ENCODE data around the gene KCNC3. TPM values are rescaled to one million over a fixed set of nuclear protein-coding genes. Genes with fewer than 3 reads are reported as not detected.
"Not testable (repeated sequence)": the region's sequence is repeated elsewhere in the genome, so short reads cannot be mapped to it uniquely, and the experiment has no call there.

The KCNC3 gene
- total RNA-seq, 1 donor from 2014 or later: not detected

- Mint-ChIP-seq H3K27me3 (ENCODE audit: unreplicated experiment) (peaks cover 5% of the 10 kb centered on the region), H3K4me1 (ENCODE audit: unreplicated experiment) (no peaks in the 10 kb centered on the region), H3K36me3 (ENCODE audit: low read depth, unreplicated experiment) (peaks cover 9% of the 10 kb centered on the region), H3K9me3 (ENCODE audit: unreplicated experiment) (peaks cover 25% of the 10 kb centered on the region), H3K27ac (ENCODE audit: unreplicated experiment) (no peak overlapping the region), H3K4me3 (ENCODE audit: unreplicated experiment) (no peak overlapping the region)
- no peak for TF ChIP-seq CTCF (IDR thresholded peaks at IDR 0.05; ENCODE audit: unreplicated experiment)
- DNase-seq (ENCODE audit: low spot score): no peak
Measured at GRCh38 chr19:50340331-50340730, 11.2 kb upstream of the KCNC3 start.

- Mint-ChIP-seq H3K9me3 (ENCODE audit: unreplicated experiment) (peaks cover 21% of the 10 kb centered on the region), H3K36me3 (ENCODE audit: low read depth, unreplicated experiment) (peaks cover 14% of the 10 kb centered on the region)
- H3K4me3 Mint-ChIP-seq (ENCODE audit: unreplicated experiment); DNase-seq (ENCODE audit: low spot score); H3K4me1 Mint-ChIP-seq (ENCODE audit: unreplicated experiment); H3K27me3 Mint-ChIP-seq (ENCODE audit: unreplicated experiment); H3K27ac Mint-ChIP-seq (ENCODE audit: unreplicated experiment): not testable (repeated sequence)
Measured at GRCh38 chr19:50337031-50337430, 7.9 kb upstream of the KCNC3 start.

GRCh38 chr19:50334741-50335421, 5.7 kb upstream of the KCNC3 start:
- no peak for TF ChIP-seq CTCF (IDR thresholded peaks at IDR 0.05; ENCODE audit: unreplicated experiment)
- Mint-ChIP-seq H3K4me3 (ENCODE audit: unreplicated experiment) (no peak overlapping the region), H3K36me3 (ENCODE audit: low read depth, unreplicated experiment) (peaks cover 20% of the 10 kb centered on the region), H3K27me3 (ENCODE audit: unreplicated experiment) (peaks cover 13% of the 10 kb centered on the region), H3K9me3 (ENCODE audit: unreplicated experiment) (peaks cover 29% of the 10 kb centered on the region), H3K4me1 (ENCODE audit: unreplicated experiment) (no peaks in the 10 kb centered on the region), H3K27ac (ENCODE audit: unreplicated experiment) (no peak overlapping the region)
- no peak for DNase-seq (ENCODE audit: low spot score)

- Mint-ChIP-seq H3K4me1 (ENCODE audit: unreplicated experiment) (no peaks in the 10 kb centered on the region), H3K27me3 (ENCODE audit: unreplicated experiment) (peaks cover 22% of the 10 kb centered on the region), H3K27ac (ENCODE audit: unreplicated experiment) (no peak overlapping the region), H3K4me3 (ENCODE audit: unreplicated experiment) (no peak overlapping the region), H3K36me3 (ENCODE audit: low read depth, unreplicated experiment) (peaks cover 27% of the 10 kb centered on the region), H3K9me3 (ENCODE audit: unreplicated experiment) (peaks cover 31% of the 10 kb centered on the region)
- DNase-seq (ENCODE audit: low spot score): no peak
- no peak for TF ChIP-seq CTCF (IDR thresholded peaks at IDR 0.05; ENCODE audit: unreplicated experiment)
Measured at GRCh38 chr19:50333737-50334617, 4.8 kb upstream of the KCNC3 start.

GRCh38 chr19:50333235-50333736, 4.1 kb upstream of the KCNC3 start:
- peaks cover 22% of the 10 kb centered on the region for H3K27me3 Mint-ChIP-seq (ENCODE audit: unreplicated experiment)
- H3K4me3 Mint-ChIP-seq (ENCODE audit: unreplicated experiment): no peak overlapping the region
- H3K9me3 Mint-ChIP-seq (ENCODE audit: unreplicated experiment): peaks cover 31% of the 10 kb centered on the region
- H3K36me3 Mint-ChIP-seq (ENCODE audit: low read depth, unreplicated experiment): peaks cover 27% of the 10 kb centered on the region
- no peak for TF ChIP-seq CTCF (IDR thresholded peaks at IDR 0.05; ENCODE audit: unreplicated experiment)
- no peaks in the 10 kb centered on the region for H3K4me1 Mint-ChIP-seq (ENCODE audit: unreplicated experiment)
- no peak for DNase-seq (ENCODE audit: low spot score)
- no peak overlapping the region for H3K27ac Mint-ChIP-seq (ENCODE audit: unreplicated experiment)

All from endothelial cell (in vitro differentiated cells).